ENCODE results near the gene TBC1D22A. TPM values are rescaled to one million over a fixed set of nuclear protein-coding genes. Genes with fewer than 3 reads are reported as not detected.

The TBC1D22A gene
- total and polyA plus RNA-seq, 8 donors, result 12.0 to 17.6 (median 15.3) TPM

DNA sequence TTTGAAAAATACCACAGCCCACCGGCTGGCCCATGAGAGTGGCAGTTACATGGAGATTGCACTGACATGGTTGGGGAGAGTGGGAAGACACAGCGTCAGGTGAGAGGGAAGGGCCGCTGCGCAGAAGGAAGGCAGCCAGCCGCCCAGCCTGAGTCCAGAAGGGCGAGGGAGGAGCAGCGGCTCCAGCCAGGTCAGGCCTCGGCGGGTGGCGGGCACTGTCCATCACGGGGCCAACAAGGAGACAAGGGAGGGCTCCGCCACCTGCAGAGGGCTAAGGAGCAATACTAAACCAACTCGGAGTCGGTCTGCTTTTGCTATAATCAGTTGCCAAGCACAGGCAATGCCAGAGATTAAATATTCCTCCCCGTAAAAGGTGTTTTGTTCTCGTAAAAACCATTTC lies 384.5 kb downstream of the TBC1D22A start:
- H3K27me3 ChIP-seq, result no peaks in the 10 kb centered on the region
- whole genome bisulfite sequencing, 2 donors, result 85 to 86% methylated on average over 16 of the region's 16 CpGs
- peak in 1 of 6 donors; percentile 62 for DNase-seq
- FAIRE-seq, result no peak
- no peak overlapping the region for H3K27ac ChIP-seq
- peaks cover 20 to 28% (median 22%) of the 10 kb centered on the region in 3 donors for H3K4me1 ChIP-seq
- no peaks in the 10 kb centered on the region for H3K36me3 ChIP-seq
- no peaks in the 10 kb centered on the region for H3K9me3 ChIP-seq
- no peak for ATAC-seq
- intact Hi-C loops (cut with DNase I), result no loop called here
- H3K4me3 ChIP-seq, result no peak overlapping the region
- TF ChIP-seq, protein P1, sequence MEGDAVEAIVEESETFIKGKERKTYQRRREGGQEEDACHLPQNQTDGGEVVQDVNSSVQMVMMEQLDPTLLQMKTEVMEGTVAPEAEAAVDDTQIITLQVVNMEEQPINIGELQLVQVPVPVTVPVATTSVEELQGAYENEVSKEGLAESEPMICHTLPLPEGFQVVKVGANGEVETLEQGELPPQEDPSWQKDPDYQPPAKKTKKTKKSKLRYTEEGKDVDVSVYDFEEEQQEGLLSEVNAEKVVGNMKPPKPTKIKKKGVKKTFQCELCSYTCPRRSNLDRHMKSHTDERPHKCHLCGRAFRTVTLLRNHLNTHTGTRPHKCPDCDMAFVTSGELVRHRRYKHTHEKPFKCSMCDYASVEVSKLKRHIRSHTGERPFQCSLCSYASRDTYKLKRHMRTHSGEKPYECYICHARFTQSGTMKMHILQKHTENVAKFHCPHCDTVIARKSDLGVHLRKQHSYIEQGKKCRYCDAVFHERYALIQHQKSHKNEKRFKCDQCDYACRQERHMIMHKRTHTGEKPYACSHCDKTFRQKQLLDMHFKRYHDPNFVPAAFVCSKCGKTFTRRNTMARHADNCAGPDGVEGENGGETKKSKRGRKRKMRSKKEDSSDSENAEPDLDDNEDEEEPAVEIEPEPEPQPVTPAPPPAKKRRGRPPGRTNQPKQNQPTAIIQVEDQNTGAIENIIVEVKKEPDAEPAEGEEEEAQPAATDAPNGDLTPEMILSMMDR (IDR thresholded peaks at IDR 0.05), result no peak

DNA sequence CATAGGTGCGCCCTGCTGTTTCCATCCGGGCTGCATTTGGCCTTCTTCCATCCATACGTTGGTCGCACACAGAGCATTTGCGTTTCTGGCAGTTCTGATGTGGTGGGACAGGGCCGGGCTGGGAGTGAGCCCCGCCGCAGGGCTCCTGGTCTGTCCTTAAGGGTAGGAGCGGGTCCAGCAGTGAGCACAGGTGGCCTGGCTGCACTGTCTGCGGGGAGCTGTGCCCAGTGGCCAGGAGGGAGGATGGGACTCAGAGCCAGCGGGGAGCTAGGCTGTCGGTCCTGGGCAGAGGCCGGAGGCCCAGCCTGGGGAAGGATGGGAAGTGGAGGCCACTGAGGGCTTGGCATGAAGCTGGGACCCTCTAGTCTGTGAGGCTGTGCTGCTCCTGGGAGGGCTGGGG lies 385.1 kb downstream of the TBC1D22A start:
- 94 to 96% methylated on average over 13 of the region's 13 CpGs for WGBS, 2 donors

DNA sequence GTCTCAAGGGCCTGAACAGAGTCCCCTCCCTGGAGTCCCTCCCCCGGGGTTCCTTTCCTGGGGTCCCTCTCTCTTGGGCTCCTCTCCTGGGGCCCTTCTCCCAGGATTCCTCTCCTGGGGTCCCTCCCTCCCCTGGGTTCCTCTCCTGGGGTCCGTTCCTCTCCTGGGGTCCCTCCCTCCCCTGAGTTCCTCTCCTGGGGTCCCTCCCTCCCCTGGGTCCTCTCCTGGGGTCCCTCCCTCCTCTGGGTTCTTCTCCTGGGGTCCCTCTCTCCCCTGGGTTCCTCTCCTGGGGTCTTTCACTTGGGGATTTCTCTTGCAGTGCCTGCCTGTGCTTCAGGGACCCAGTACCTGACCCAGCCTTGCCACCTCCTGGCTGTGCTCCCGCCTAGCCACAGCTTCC lies 386.1 kb downstream of the TBC1D22A start:
- Histone ChIP-seq H3K9me3 (no peaks in the 10 kb centered on the region), H3K36me3 (no peaks in the 10 kb centered on the region), H3K27me3 (no peaks in the 10 kb centered on the region), H3K27ac (no peak overlapping the region), H3K4me1 (peaks cover 15 to 23% (median 19%) of the 10 kb centered on the region in 3 donors), H3K4me3 (no peak overlapping the region)
- peak in 1 of 6 donors; percentile 16 for DNase-seq
- TF ChIP-seq, protein P1 (IDR thresholded peaks at IDR 0.05), result no peak
- WGBS, 2 donors, result 86 to 92% methylated on average over 3 of the region's 3 CpGs
- intact Hi-C loops (cut with DNase I), result no loop called here
- no peak for ATAC-seq
- FAIRE-seq, result no peak

More for the DNA sequence above, 385.1 kb downstream of the TBC1D22A start:
- Histone ChIP-seq H3K27me3 (no peaks in the 10 kb centered on the region), H3K4me3 (no peak overlapping the region), H3K9me3 (no peaks in the 10 kb centered on the region), H3K27ac (no peak overlapping the region), H3K36me3 (no peaks in the 10 kb centered on the region), H3K4me1 (peaks cover 20 to 28% (median 22%) of the 10 kb centered on the region in 3 donors)
- intact Hi-C loops (cut with DNase I), result no loop called here
- ATAC-seq (no peak), FAIRE-seq (no peak), DNase-seq (peak in 2 of 6 donors; percentile 57 to 64)
- TF ChIP-seq, protein P1 (IDR thresholded peaks at IDR 0.05), result no peak

DNA sequence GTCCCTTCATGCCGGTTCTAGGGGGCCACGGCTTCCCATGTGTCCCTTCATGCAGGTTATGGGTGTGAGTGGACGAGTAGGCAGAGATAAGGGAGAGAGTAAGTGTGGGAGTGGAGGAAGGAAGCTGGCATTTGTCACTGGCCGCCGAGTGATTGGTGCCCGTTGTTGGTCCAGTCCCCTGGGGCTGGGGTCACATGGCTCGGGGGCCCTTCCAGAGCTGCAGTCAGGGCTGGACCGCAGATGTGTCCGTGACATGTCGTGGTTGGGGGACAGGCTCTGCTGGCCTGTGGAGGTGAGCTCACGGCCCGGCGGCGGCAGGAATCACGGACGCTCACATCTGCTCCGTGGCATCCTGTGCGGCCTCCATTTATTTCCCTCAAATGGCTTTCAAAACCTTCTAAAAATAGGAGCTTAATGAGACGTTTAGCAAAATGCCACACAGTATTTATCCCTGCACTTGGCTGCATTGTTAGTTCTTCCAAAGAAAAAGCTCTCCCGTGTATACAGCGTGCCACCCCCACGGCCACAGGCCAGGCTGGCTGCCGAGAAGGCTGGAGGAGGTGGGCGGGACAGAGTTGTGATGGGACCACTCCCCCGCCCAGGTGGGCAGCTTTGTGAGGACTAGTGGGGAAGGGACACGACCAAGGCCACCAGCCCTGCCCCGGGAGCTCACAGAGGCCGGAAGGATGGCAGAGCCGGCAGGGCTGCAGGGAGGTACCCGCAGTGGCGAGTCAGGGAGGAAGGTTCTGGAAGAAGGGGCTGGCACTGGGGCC lies 386.7 kb downstream of the TBC1D22A start:
- WGBS, 2 donors, result 87 to 91% methylated on average over 31 of the region's 31 CpGs

More for the DNA sequence above, 386.7 kb downstream of the TBC1D22A start:
- peaks cover 16 to 21% (median 19%) of the 10 kb centered on the region in 3 donors for H3K4me1 ChIP-seq
- no peak for FAIRE-seq
- ATAC-seq, result no peak
- TF ChIP-seq, protein P1 (IDR thresholded peaks at IDR 0.05), result no peak
- H3K4me3 ChIP-seq, result no peak overlapping the region
- H3K27ac ChIP-seq, result no peak overlapping the region
- peak in 1 of 6 donors; percentile 69 for DNase-seq
- no peaks in the 10 kb centered on the region for H3K36me3 ChIP-seq
- intact Hi-C loops (cut with DNase I), result no loop called here
- no peaks in the 10 kb centered on the region for H3K9me3 ChIP-seq
- no peaks in the 10 kb centered on the region for H3K27me3 ChIP-seq
